ENCODE data around the gene METTL8.

METTL8 gene

GRCh38 chr2:171367692-171368091 lies 66.1 kb downstream of the METTL8 start:
- Histone ChIP-seq H3K79me2 (ENCODE audit: low read length) (no peaks in the 10 kb centered on the region), H3K4me2 (ENCODE audit: low read depth, low read length) (no peak overlapping the region), H3K9me3 (replicated peaks; ENCODE audit: insufficient read depth, low read length) (no peaks in the 10 kb centered on the region), H3K4me3 (ENCODE audit: low read length) (no peak overlapping the region), H3K4me1 (ENCODE audit: low read length) (no peaks in the 10 kb centered on the region), H3K36me3 (replicated peaks; ENCODE audit: insufficient read depth, low read length) (no peaks in the 10 kb centered on the region), H4K20me1 (ENCODE audit: insufficient read depth, low read length) (no peaks in the 10 kb centered on the region), H3K9ac (ENCODE audit: low read length) (no peak overlapping the region), H3K27me3 (replicated peaks; ENCODE audit: insufficient read depth, low read length) (no peaks in the 10 kb centered on the region), H3K9me2 (replicated peaks; ENCODE audit: insufficient read depth, low read length) (no peaks in the 10 kb centered on the region), H3F3A (ENCODE audit: insufficient read depth, low read length) (no peaks in the 10 kb centered on the region), H2AFZ (ENCODE audit: low read length) (no peak overlapping the region), H3K27ac (ENCODE audit: low read length) (no peak overlapping the region)
- TF ChIP-seq EZH2 (optimal IDR thresholded peaks at IDR 0.05; ENCODE audit: low read depth, low read length): no peak
- TF ChIP-seq CTCF (IDR thresholded peaks at IDR 0.05; ENCODE audit: low read length): no peak
- TF ChIP-seq EZH2phosphoT487 (IDR thresholded peaks at IDR 0.05; ENCODE audit: low read length): no peak
- no peak for DNase-seq

- no peak overlapping the region for H3K27ac ChIP-seq (ENCODE audit: low read length)
- no peaks in the 10 kb centered on the region for H3K9me2 ChIP-seq (replicated peaks; ENCODE audit: insufficient read depth, low read length)
- H3K9me3 ChIP-seq (replicated peaks; ENCODE audit: insufficient read depth, low read length): no peaks in the 10 kb centered on the region
- TF ChIP-seq EZH2 (optimal IDR thresholded peaks at IDR 0.05; ENCODE audit: low read depth, low read length) (no peak), CTCF (IDR thresholded peaks at IDR 0.05; ENCODE audit: low read length) (no peak), EZH2phosphoT487 (IDR thresholded peaks at IDR 0.05; ENCODE audit: low read length) (no peak)
- H3K27me3 ChIP-seq (replicated peaks; ENCODE audit: insufficient read depth, low read length): no peaks in the 10 kb centered on the region
- H3F3A ChIP-seq (ENCODE audit: insufficient read depth, low read length): no peaks in the 10 kb centered on the region
- H3K79me2 ChIP-seq (ENCODE audit: low read length): no peaks in the 10 kb centered on the region
- no peaks in the 10 kb centered on the region for H3K36me3 ChIP-seq (replicated peaks; ENCODE audit: insufficient read depth, low read length)
- H2AFZ ChIP-seq (ENCODE audit: low read length): no peak overlapping the region
- no peak overlapping the region for H3K4me3 ChIP-seq (ENCODE audit: low read length)
- H3K9ac ChIP-seq (ENCODE audit: low read length): no peak overlapping the region
- no peak for DNase-seq
- no peak overlapping the region for H3K4me2 ChIP-seq (ENCODE audit: low read depth, low read length)
- H3K4me1 ChIP-seq (ENCODE audit: low read length): peaks cover 10% of the 10 kb centered on the region
- no peaks in the 10 kb centered on the region for H4K20me1 ChIP-seq (ENCODE audit: insufficient read depth, low read length)
Measured at GRCh38 chr2:171365778-171366177, 68.0 kb downstream of the METTL8 start.

- TF ChIP-seq EZH2 (optimal IDR thresholded peaks at IDR 0.05; ENCODE audit: low read depth, low read length): no peak
- no peak for TF ChIP-seq CTCF (IDR thresholded peaks at IDR 0.05; ENCODE audit: low read length)
- no peak for TF ChIP-seq EZH2phosphoT487 (IDR thresholded peaks at IDR 0.05; ENCODE audit: low read length)
- no peak overlapping the region for H3K4me2 ChIP-seq (ENCODE audit: low read depth, low read length)
- DNase-seq: no peak
- no peak overlapping the region for H2AFZ ChIP-seq (ENCODE audit: low read length)
- H4K20me1 ChIP-seq (ENCODE audit: insufficient read depth, low read length): no peaks in the 10 kb centered on the region
- peaks cover 15% of the 10 kb centered on the region for H3K4me1 ChIP-seq (ENCODE audit: low read length)
- H3K9ac ChIP-seq (ENCODE audit: low read length): no peak overlapping the region
- no peaks in the 10 kb centered on the region for H3K79me2 ChIP-seq (ENCODE audit: low read length)
- H3K36me3 ChIP-seq (replicated peaks; ENCODE audit: insufficient read depth, low read length): no peaks in the 10 kb centered on the region
- H3K27ac ChIP-seq (ENCODE audit: low read length): no peak overlapping the region
- H3K9me2 ChIP-seq (replicated peaks; ENCODE audit: insufficient read depth, low read length): no peaks in the 10 kb centered on the region
- H3K27me3 ChIP-seq (replicated peaks; ENCODE audit: insufficient read depth, low read length): no peaks in the 10 kb centered on the region
- no peak overlapping the region for H3K4me3 ChIP-seq (ENCODE audit: low read length)
- no peaks in the 10 kb centered on the region for H3K9me3 ChIP-seq (replicated peaks; ENCODE audit: insufficient read depth, low read length)
- no peaks in the 10 kb centered on the region for H3F3A ChIP-seq (ENCODE audit: insufficient read depth, low read length)
Measured at GRCh38 chr2:171365232-171365631, 68.6 kb downstream of the METTL8 start.

Data from MM.1S (cell line).